Smooth muscle cell (in vitro differentiated cells): ENCODE results near the gene MECP2. TPM values are rescaled to one million over a fixed set of nuclear protein-coding genes. Genes with fewer than 3 reads are reported as not detected.
"Not testable (repeated sequence)": the region's sequence is repeated elsewhere in the genome, so short reads cannot be mapped to it uniquely, and the experiment has no call there.

Experiments used
- DNase-seq: peaks from one replicate; lab custom pipeline; 2025; ENCODE audit not compliant: unreplicated experiment; lab: John Stamatoyannopoulos, UW
- H2AFZ ChIP-seq: fragments of 200-600 bp; sonication (generic); 2 replicates; pipeline ENCODE4 v1.6.0; 2016; ENCODE audit warnings: antibody characterized with exemption, low read depth, mild to moderate bottlenecking
- H3F3A ChIP-seq: fragments of 200-600 bp; sonication (generic); 2 replicates; pipeline ENCODE4 v1.6.0; 2017; ENCODE audit warnings: antibody characterized with exemption, low read depth
- H3K27ac ChIP-seq: fragments of 200-600 bp; sonication (generic); 2 replicates; pipeline ENCODE4 v1.5.1; 2016; ENCODE audit warnings: low read depth, mild to moderate bottlenecking
- H3K27me3 ChIP-seq: fragments of 200-600 bp; sonication (generic); 2 replicates; pipeline ENCODE4 v1.6.1; 2016; ENCODE audit warnings: low read depth, mild to moderate bottlenecking
- H3K36me3 ChIP-seq: fragments of 200-600 bp; sonication (generic); 2 replicates; pipeline ENCODE4 v1.5.1; 2016; ENCODE audit warnings: low read depth
- H3K4me1 ChIP-seq: fragments of 200-600 bp; sonication (generic); 2 replicates; pipeline ENCODE4 v1.5.1; 2016; ENCODE audit warnings: low read depth
- H3K4me2 ChIP-seq: fragments of 200-600 bp; sonication (generic); 2 replicates; pipeline ENCODE4 v1.6.0; 2016; ENCODE audit warnings: mild to moderate bottlenecking
- H3K4me3 ChIP-seq: fragments of 200-600 bp; sonication (generic); 2 replicates; pipeline ENCODE4 v1.5.1; 2016; ENCODE audit warnings: mild to moderate bottlenecking
- H3K79me2 ChIP-seq: fragments of 200-600 bp; sonication (generic); 2 replicates; pipeline ENCODE4 v1.6.0; 2016; ENCODE audit warnings: low read depth, mild to moderate bottlenecking
- H3K9ac ChIP-seq: fragments of 200-600 bp; sonication (generic); 2 replicates; pipeline ENCODE4 v1.6.0; 2016; ENCODE audit warnings: low read depth
- H3K9me3 ChIP-seq: fragments of 200-600 bp; sonication (generic); replicated peaks from 2 replicates; pipeline ENCODE4 v1.5.1; 2016; ENCODE audit warnings: low read depth
- H4K20me1 ChIP-seq: fragments of 200-600 bp; sonication (generic); 2 replicates; pipeline ENCODE4 v1.6.0; 2016; ENCODE audit warnings: low read depth
- CTCF ChIP-seq: fragments of 200-600 bp; sonication (generic); IDR thresholded peaks from 2 replicates; pipeline ENCODE4 v1.5.1; 2017; ENCODE audit warnings: borderline replicate concordance, mild to moderate bottlenecking, antibody characterized with exemption; ENCODE audit not compliant: insufficient read depth, poor library complexity, severe bottlenecking
- WGBS: methylation state at CpG from one replicate; pipeline ENCODE4 v1.1.7; 2016; ENCODE audit warnings: low lambda C conversion rate; 5-methylcytosine and 5-hydroxymethylcytosine counted together
- polyA plus RNA-seq: library from polyadenylated mRNA; unstranded; fragments of >200 nt; fragmentation: Nextera tagmentation; extraction: Ambion mirVana; gene quantifications from 2 replicates; pipeline ENCODE4 v1.2.1, GENCODE V29; 2016
- total RNA-seq: library from RNA; depleted of rRNA; stranded (reverse); fragments of >200 nt; gene quantifications from 2 replicates; pipeline ENCODE4 v1.2.3, GENCODE V29; 2014

Gene MECP2
- total and polyA plus RNA-seq, 2 experiments from 2014 or later: 11.9 to 13.1 TPM

DNA sequence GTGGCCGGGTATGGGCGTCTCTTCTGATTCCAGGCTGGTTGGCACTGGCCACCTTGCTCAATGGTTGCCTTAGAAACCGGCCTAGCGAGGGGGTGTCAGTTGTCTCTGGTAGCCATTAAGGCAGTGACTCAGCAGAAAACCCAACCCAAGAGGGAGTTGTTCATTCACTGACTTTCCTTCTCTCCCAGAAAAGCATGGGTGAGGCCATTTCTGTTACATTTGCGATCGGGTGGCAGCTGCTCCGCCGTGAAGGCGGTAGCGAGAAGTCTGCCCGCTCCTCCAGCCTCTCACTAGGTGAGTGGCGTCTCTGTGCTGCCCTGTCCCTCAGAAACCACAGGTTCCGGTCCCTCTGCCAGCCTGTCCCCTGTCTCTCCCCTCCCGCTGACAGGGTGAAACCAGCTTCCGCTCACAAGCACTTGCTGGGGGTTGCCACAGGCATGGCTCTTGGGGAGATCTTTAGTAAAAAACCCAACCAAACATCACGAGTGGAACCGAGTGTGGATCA lies 95.2 kb downstream of the MECP2 start:
- Histone ChIP-seq H3F3A (no peaks in the 10 kb centered on the region), H3K36me3 (no peaks in the 10 kb centered on the region), H3K4me3 (no peak overlapping the region), H3K27me3 (no peaks in the 10 kb centered on the region), H4K20me1 (no peaks in the 10 kb centered on the region), H3K9ac (peak overlapping the region; percentile 51), H3K79me2 (no peaks in the 10 kb centered on the region), H3K4me2 (no peak overlapping the region), H3K9me3 (no peaks in the 10 kb centered on the region), H3K27ac (peak overlapping the region; percentile 78), H2AFZ (no peak overlapping the region), H3K4me1 (no peaks in the 10 kb centered on the region)
- 84% methylated on average over 17 of the region's 17 CpGs for WGBS
- no peak for DNase-seq
- TF ChIP-seq CTCF: no peak

GRCh38 chrX:154000051-154000450 lies 97.5 kb downstream of the MECP2 start:
- 67% methylated on average over 5 of the region's 5 CpGs for WGBS
- no peaks in the 10 kb centered on the region for H3F3A ChIP-seq
- no peaks in the 10 kb centered on the region for H3K36me3 ChIP-seq
- H3K27me3 ChIP-seq: no peaks in the 10 kb centered on the region
- no peak overlapping the region for H3K9ac ChIP-seq
- DNase-seq: no peak
- H3K79me2 ChIP-seq: no peaks in the 10 kb centered on the region
- H3K4me3 ChIP-seq: no peak overlapping the region
- H4K20me1 ChIP-seq: no peaks in the 10 kb centered on the region
- H3K9me3 ChIP-seq: no peaks in the 10 kb centered on the region
- H2AFZ ChIP-seq: no peak overlapping the region
- no peak for TF ChIP-seq CTCF
- H3K27ac ChIP-seq: no peak overlapping the region
- no peak overlapping the region for H3K4me2 ChIP-seq
- no peaks in the 10 kb centered on the region for H3K4me1 ChIP-seq

DNA sequence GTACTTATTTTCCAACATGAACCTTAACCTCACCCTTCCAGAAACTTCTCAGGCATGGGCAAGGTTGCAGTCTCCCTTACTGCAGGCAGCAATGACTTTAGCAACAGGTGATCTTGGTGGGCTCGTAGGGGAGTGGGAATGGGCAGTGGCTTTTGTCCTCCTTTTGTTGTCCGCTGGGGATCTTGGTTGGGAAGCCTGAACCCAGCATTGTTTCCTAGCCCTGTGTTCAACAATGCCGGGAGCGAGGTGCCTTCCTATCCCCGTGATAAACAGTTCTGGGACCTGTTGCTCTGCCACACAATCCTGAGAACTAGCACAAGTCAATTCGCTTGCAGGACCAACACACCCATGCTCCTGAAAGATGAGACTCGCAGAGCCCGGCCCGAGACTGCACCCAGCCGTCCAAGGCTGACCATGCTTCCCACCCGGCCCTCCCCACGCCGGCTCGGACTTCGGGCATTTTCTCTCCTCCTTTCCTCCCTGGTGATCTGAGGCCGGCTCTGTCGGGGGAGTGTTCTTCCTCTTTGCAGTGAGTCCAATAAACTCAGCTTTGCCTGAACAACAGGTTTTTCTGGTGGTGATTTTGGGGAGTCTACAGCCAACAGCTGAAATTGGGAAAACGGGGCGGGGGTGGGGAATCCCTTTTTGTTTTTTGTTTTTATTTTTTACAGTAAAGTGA lies 98.0 kb downstream of the MECP2 start:
- Histone ChIP-seq H3K36me3 (no peaks in the 10 kb centered on the region), H3K4me2 (no peak overlapping the region), H3K27ac (no peak overlapping the region), H3K79me2 (no peaks in the 10 kb centered on the region), H3K4me3 (no peak overlapping the region), H2AFZ (no peak overlapping the region), H3K9ac (no peak overlapping the region), H3K9me3 (no peaks in the 10 kb centered on the region), H3K27me3 (no peaks in the 10 kb centered on the region), H3F3A (no peaks in the 10 kb centered on the region), H4K20me1 (no peaks in the 10 kb centered on the region), H3K4me1 (no peaks in the 10 kb centered on the region)
- TF ChIP-seq CTCF: no peak
- 73% methylated on average over 9 of the region's 19 CpGs for WGBS
- DNase-seq: no peak

GRCh38 chrX:153995504-153995903 lies 102.0 kb downstream of the MECP2 start:
- Histone ChIP-seq H3K27me3 (no peaks in the 10 kb centered on the region), H3K4me2 (no peak overlapping the region), H3K36me3 (no peaks in the 10 kb centered on the region), H3K79me2 (no peaks in the 10 kb centered on the region), H2AFZ (no peak overlapping the region), H3K27ac (no peak overlapping the region), H3K9ac (no peak overlapping the region), H3K9me3 (no peaks in the 10 kb centered on the region), H3F3A (no peaks in the 10 kb centered on the region), H3K4me3 (no peak overlapping the region), H3K4me1 (no peaks in the 10 kb centered on the region), H4K20me1 (no peaks in the 10 kb centered on the region)
- 94% methylated on average over 8 of the region's 8 CpGs for WGBS
- no peak for DNase-seq
- no peak for TF ChIP-seq CTCF

- H3K4me3 ChIP-seq, H3K4me2 ChIP-seq, DNase-seq, H3F3A ChIP-seq, H3K79me2 ChIP-seq, H3K4me1 ChIP-seq, H3K9me3 ChIP-seq, H3K27me3 ChIP-seq, H3K9ac ChIP-seq, H3K27ac ChIP-seq, H3K36me3 ChIP-seq, H2AFZ ChIP-seq, H4K20me1 ChIP-seq: not testable (repeated sequence)
- 62% methylated on average over 3 of the region's 5 CpGs for WGBS
Observed at GRCh38 chrX:153994398-153994797, 103.1 kb downstream of the MECP2 start.
